EH (cell line): ENCODE measurements around the gene GNMT.

Source experiments
- DNase-seq: peaks from one replicate; pipeline ENCODE4 v3.0.0-alpha.2; 2015; ENCODE audit warnings: low read depth

GNMT gene

GRCh38 chr6:43013097-43013842, 52.7 kb downstream of the GNMT start:
- DNase-seq = no peak
